ENCODE measurements around the gene C2CD2. TPM values are rescaled to one million over a fixed set of nuclear protein-coding genes. Genes with fewer than 3 reads are reported as not detected.

The C2CD2 gene
- total RNA-seq, 2 donors from 2014 or later, result 27.3 to 30.5 TPM

- WGBS, result 33% methylated on average over 3 of the region's 3 CpGs
- no peak overlapping the region for H3K4me3 ChIP-seq
- H3K9me3 ChIP-seq, result no peaks in the 10 kb centered on the region
- no peak overlapping the region for H3K27ac ChIP-seq
- intact Hi-C loops (cut with DNase I), result no loop called here
- H3K4me1 ChIP-seq (replicated peaks), result no peaks in the 10 kb centered on the region
- H3K27me3 ChIP-seq (replicated peaks; ENCODE audit: insufficient read depth), result no peaks in the 10 kb centered on the region
- no peaks in the 10 kb centered on the region for H3K36me3 ChIP-seq
- DNase-seq (ENCODE audit: low spot score), result no peak
- TF ChIP-seq POLR2A (IDR thresholded peaks at IDR 0.05), result no peak
- TF ChIP-seq, protein P1, sequence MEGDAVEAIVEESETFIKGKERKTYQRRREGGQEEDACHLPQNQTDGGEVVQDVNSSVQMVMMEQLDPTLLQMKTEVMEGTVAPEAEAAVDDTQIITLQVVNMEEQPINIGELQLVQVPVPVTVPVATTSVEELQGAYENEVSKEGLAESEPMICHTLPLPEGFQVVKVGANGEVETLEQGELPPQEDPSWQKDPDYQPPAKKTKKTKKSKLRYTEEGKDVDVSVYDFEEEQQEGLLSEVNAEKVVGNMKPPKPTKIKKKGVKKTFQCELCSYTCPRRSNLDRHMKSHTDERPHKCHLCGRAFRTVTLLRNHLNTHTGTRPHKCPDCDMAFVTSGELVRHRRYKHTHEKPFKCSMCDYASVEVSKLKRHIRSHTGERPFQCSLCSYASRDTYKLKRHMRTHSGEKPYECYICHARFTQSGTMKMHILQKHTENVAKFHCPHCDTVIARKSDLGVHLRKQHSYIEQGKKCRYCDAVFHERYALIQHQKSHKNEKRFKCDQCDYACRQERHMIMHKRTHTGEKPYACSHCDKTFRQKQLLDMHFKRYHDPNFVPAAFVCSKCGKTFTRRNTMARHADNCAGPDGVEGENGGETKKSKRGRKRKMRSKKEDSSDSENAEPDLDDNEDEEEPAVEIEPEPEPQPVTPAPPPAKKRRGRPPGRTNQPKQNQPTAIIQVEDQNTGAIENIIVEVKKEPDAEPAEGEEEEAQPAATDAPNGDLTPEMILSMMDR (IDR thresholded peaks at IDR 0.05), result no peak
- TF ChIP-seq POLR2AphosphoS5 (IDR thresholded peaks at IDR 0.05), result no peak
These were observed 45.0 kb downstream of the C2CD2 start for GRCh38 chr21:41908829-41909228.

- Histone ChIP-seq H3K9me3 (no peaks in the 10 kb centered on the region), H3K36me3 (no peaks in the 10 kb centered on the region), H3K27me3 (replicated peaks; ENCODE audit: insufficient read depth) (no peaks in the 10 kb centered on the region), H3K27ac (no peak overlapping the region), H3K4me1 (replicated peaks) (no peaks in the 10 kb centered on the region), H3K4me3 (no peak overlapping the region)
- WGBS, result 87% methylated on average over 36 of the region's 36 CpGs
- TF ChIP-seq, protein P1 (IDR thresholded peaks at IDR 0.05), result no peak
- TF ChIP-seq POLR2A (IDR thresholded peaks at IDR 0.05), result no peak
- no peak for TF ChIP-seq POLR2AphosphoS5 (IDR thresholded peaks at IDR 0.05)
- intact Hi-C loops (cut with DNase I), result no loop called here
- no peak for DNase-seq (ENCODE audit: low spot score)
These were observed 46.1 kb downstream of the C2CD2 start for GRCh38 chr21:41907496-41908258.

DNA sequence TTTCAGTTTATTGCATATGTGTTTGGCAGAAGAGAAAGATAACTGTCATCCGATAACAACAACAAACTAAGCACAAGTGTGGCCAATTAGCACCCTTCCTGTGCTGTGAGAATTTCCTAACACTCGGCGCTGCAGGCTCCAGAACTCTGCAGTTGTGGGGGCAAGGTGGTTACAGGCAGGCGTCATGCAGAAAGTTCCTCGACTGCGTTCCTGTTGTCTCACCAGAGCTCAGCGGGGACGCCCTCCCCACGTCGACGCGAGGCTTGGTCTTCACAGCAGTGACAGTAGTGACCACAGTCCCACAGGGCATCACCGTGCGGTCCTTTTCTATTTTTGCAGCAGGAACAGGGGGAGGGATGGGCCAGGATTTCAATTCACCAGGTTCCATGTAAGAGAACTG, 47.0 kb downstream of the C2CD2 start:
- no peaks in the 10 kb centered on the region for H3K9me3 ChIP-seq
- no peak for DNase-seq (ENCODE audit: low spot score)
- TF ChIP-seq, protein P1 (IDR thresholded peaks at IDR 0.05), result no peak
- TF ChIP-seq POLR2A (IDR thresholded peaks at IDR 0.05) (no peak), POLR2AphosphoS5 (IDR thresholded peaks at IDR 0.05) (no peak)
- H3K27me3 ChIP-seq (replicated peaks; ENCODE audit: insufficient read depth), result no peaks in the 10 kb centered on the region
- no peak overlapping the region for H3K4me3 ChIP-seq
- no peaks in the 10 kb centered on the region for H3K4me1 ChIP-seq (replicated peaks)
- WGBS, result 94% methylated on average over 14 of the region's 14 CpGs
- H3K36me3 ChIP-seq, result no peaks in the 10 kb centered on the region
- intact Hi-C loops (cut with DNase I), result no loop called here
- H3K27ac ChIP-seq, result no peak overlapping the region

DNA sequence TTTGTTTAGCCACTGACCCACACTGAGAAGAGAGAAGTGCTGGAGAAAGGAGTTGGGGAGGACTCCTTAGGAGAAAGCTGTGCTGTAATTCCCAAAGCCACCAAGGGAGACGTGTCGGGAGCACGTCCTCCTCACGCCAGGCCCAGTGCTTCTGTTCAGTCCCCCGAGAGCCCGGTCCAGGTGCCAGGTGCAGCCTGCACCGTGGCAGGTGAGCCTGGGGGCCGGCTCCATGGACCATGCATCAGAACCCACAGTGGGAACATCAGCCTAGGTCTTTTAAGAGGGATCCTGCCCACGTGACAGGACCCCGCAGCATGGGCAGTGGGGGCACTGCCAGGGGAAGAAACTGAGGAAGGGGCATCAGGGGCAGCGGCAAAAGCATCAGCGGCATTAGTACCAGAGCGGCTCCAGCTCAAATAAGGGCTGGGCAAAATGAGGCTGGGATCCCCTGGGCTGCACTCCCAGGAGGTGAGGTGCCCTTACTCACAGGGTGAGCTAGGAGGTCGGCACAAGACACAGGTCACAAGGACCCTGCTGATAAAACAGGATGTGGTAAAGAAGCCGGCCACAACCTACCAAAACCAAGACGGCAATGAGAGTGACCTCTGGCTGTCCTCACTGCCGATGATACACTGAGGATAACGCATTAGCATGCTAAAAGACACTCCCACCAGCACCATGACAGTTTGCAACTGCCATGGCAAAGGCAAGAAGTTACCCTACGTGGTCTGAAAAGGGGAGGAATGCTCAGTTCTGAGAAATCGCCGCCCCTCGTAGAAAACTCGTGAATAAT, 50.1 kb downstream of the C2CD2 start:
- TF ChIP-seq POLR2A (IDR thresholded peaks at IDR 0.05), result no peak
- TF ChIP-seq, protein P1 (IDR thresholded peaks at IDR 0.05), result no peak
- no peak for TF ChIP-seq POLR2AphosphoS5 (IDR thresholded peaks at IDR 0.05)
- H3K4me1 ChIP-seq (replicated peaks), result no peaks in the 10 kb centered on the region
- H3K36me3 ChIP-seq, result peaks cover 0 to 6% of the 10 kb centered on the region in 2 donors
- DNase-seq (ENCODE audit: low spot score), result no peak
- intact Hi-C loops (cut with DNase I), result no loop called here
- no peaks in the 10 kb centered on the region for H3K9me3 ChIP-seq
- H3K27me3 ChIP-seq (replicated peaks; ENCODE audit: insufficient read depth), result no peaks in the 10 kb centered on the region
- H3K27ac ChIP-seq, result no peak overlapping the region
- 87% methylated on average over 23 of the region's 23 CpGs for WGBS
- no peak overlapping the region for H3K4me3 ChIP-seq

All from prostate gland (tissue), 2 donors.